Measurements from ENCODE around the gene LNX2.

Gene LNX2

GRCh38 chr13:27620377-27621115 lies at the start of gene LNX2:
LNX2 (minus strand) TSS chr13:27620529; CDS start chr13:27581703, 38,826 bp downstream.
- DNase-seq (ENCODE audit: low read depth), result peak; percentile 98

DNA sequence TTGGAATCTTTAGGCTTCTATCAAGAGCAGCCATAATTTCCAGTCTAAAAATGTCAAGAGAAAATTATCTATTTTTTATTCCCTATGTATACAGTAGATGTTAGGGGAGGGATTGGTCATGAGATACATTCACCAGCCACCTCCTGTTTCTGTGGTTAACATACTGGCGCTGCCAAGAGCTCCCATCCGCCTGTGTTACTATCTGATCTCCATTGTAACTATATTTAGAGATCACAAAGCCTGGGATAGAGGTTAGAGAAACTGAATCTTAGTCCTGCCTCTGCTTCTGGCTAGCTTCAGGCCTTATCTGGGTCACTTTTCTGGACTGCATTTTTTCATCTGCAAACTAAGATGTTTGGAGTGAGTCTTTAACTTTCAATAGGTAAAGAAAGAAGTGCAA lies 47.6 kb upstream of the LNX2 start:
- no peak for DNase-seq (ENCODE audit: low read depth)

- DNase-seq (ENCODE audit: low read depth), result no peak
Measured at GRCh38 chr13:27666951-27667350, 46.6 kb upstream of the LNX2 start.

DNA sequence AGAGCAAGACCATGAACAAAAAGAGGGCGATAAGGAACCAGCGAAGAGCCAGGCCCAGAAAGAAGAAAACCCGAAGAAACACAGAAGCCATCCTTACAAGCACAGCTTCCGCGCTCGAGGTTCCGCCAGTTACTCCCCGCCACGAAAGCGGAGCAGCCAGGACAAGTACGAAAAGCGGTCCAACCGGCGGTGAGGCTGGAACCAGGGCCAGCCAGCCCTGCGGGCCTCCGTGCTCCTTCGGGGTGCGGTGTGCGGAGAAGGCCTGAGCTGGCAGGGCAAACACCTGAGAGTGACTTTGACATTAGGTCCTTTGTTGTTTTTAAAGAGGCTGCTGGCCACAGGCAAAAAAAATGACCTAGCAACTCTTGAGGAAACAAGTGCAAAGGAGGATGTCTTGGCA lies 45.4 kb upstream of the LNX2 start:
- no peak for DNase-seq (ENCODE audit: low read depth)

GRCh38 chr13:27665333-27665732 lies 45.0 kb upstream of the LNX2 start:
- no peak for DNase-seq (ENCODE audit: low read depth)

- no peak for DNase-seq (ENCODE audit: low read depth)
Measured at GRCh38 chr13:27663947-27664346, 43.6 kb upstream of the LNX2 start.

DNA sequence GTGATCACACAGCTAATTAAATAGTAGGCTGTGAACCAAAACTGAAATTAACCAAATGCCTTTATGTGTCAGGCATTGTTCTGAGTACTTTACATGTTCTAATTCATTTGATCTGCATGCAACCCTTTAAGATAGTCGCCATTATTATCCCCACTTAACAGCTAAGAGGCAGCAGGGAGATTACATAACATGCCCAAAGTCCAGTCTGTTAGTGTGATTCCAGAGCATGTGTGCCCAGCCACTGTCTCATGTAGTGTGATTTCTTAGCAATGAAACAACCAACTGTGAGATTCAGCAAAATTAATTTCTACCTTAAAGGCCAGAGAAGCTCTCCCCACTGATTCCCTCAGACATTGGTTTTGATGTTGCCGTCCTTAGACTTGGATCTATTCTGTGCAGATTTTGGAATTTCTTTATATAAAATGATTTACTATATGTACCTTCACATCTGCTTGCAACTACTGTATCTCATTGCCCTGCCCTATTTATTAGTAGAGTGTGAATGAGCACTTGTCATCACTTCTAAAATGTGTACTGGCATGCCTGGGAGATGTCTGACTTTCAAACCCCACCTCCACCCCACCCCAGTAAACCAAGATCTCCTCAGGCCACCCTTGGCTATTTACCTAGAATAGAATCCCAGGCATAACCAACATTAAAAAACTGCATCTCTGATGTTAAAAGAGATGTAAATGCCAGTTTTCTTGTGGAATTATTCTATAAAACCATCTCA lies 42.6 kb upstream of the LNX2 start:
- DNase-seq (ENCODE audit: low read depth), result no peak

DNA sequence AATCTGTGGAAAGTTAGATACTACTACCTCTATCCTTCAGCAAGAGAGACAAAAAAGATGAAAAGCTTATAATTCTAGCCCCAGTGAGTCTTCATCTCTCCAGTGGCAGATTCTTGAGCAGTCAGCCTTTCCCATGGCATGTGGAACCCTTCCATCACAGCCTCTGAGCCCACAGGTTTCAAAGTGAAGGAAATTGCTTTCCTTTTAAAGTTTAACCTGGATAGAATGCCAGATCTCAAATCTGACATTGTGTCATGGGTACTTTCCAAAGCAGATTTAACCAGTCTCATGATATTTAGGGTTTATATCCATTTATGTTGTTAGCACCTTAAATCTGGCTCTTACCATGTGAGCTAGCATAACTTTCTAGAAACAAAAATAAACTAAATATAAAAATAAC lies 40.7 kb upstream of the LNX2 start:
- DNase-seq (ENCODE audit: low read depth), result no peak

DNA sequence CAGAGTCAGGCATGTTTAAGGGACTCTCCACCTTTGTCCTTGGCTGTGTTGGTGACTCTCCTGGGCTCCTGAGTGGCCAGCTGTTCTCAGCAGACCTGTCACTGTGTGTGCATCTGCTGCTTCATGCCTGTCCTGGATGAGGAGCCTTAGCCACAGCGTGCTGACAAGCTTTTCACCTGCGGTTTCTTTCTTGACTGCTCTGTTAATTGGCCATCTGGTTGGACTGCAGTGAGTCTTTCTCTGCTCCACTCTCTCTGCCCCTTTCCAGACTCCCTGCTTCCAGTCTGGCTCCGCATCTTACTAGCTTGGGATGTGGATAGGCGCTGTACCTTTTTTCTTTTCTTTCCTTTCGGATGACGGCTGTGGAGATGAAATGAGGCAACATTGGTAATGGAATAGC lies 40.2 kb upstream of the LNX2 start:
- DNase-seq (ENCODE audit: low read depth), result no peak

GRCh38 chr13:27659145-27659865 lies 39.0 kb upstream of the LNX2 start:
- peak; percentile 38 for DNase-seq (ENCODE audit: low read depth)

GRCh38 chr13:27658546-27658945 lies 38.2 kb upstream of the LNX2 start:
- DNase-seq (ENCODE audit: low read depth), result peak; percentile 71

DNA sequence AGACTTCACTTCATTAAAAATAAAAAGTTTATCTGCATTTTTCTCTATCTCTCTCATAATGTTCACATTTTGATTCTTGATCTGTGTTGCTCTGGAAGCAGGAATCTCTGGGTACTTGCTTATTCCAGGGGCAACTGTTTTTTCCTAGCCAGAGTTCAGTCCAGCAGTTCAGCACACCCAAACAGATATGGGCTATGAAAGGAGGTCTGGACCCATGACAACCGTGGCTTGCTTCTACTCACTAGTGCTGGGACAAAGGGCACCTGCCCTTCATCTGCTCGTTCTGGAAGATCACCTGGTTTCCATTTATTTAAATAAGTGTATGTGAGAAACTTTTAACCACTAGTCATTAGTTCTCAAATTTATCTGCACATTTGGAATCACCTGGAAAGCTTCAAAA lies 37.4 kb upstream of the LNX2 start:
- no peak for DNase-seq (ENCODE audit: low read depth)

GRCh38 chr13:27654816-27655215 lies 34.5 kb upstream of the LNX2 start:
- no peak for DNase-seq (ENCODE audit: low read depth)

DNA sequence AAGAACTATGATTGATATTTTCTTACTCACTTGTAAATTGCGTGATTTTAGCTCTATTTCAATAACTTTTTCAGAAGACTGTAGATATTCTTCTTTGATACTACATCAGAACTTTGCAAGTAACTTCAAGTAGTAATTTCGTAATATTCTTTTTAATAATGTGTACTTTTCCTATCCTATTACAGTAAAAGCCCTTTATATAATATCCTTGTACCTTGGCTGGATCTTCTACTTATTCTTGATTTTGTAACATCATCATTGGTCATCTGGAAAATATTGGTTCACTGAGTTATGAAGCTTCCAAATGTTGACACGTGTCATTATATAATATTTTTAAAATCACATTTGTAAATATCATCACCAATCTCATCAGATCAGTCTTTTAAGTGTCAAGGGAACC lies 33.7 kb upstream of the LNX2 start:
- no peak for DNase-seq (ENCODE audit: low read depth)

DNA sequence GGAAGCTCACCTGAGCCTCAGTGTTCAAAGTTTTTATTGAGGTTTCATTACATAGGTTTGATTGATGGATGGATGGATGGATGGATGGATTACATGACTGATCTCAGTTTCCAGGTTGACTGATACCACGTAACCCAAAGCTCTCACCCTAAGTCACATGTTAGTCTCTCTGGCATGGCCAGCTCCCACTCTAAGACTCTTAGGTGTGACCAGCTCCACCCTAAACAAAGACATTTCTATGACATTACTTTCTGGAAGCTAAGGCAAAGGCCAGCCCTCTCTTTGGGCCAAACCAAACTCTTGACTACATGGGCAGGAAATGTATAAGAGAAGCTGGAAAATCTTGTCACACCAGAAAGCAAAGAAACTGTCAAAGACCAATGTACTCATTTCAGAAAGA lies 30.0 kb upstream of the LNX2 start:
- no peak for DNase-seq (ENCODE audit: low read depth)

DNA sequence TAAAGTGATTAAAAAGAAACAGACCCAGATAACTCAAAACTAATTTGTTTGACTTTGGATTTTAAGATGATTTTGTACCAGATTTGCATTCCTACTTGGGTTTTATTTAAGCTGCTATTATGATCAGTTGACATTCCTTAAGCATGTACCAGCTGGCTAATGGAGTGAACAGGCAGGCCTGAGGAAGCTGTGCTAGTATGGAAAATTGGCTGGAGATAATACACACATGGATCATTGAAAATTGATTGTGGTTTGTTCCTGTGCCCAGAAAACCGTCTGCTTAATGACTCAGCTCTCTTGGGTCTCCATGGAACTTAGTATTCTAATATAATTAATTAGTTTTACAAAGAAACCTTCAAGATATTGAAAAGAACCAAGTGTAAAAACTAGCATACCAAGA lies 24.0 kb upstream of the LNX2 start:
- peak; percentile 82 for DNase-seq (ENCODE audit: low read depth)

GRCh38 chr13:27643334-27644132 lies 23.2 kb upstream of the LNX2 start:
- DNase-seq (ENCODE audit: low read depth), result no peak

DNA sequence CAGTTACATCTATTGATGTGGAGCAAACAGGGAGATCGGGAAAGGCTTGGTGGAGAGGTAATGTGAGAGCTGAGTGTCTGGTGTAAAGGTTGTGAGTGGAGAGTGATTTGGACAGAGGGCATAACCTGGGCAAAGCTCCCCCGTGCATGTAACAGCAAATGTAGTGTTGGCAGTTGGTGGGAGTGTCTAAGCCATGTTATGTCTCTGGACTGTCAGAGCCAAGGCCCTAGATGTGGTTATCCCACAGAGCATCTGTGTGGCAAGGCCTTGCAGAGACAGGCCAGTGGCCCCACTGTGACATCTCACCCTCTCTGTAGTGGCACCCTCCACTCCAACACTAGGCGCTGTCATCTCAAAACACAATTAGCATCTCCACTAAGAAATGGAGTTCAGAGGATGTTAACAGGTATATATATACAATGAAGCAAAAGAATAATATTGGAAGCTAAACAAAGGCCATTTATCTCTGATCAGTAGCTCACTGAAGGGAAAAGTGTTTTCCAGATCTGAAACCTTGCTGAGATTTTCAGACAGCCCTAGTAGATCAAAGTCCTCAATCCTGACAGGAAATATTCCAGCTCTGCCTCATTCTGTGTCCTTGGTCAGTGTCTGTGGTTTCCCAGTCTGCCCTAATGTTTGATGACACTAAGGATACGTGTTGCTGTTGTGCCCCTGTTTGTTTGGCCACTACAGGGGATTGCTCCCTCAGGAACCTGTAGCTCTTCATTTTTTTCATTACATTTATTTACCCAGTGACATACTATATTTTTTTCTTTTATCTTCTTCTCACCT lies 21.6 kb upstream of the LNX2 start:
- no peak for DNase-seq (ENCODE audit: low read depth)

GRCh38 chr13:27639186-27639585 lies 18.9 kb upstream of the LNX2 start:
- DNase-seq (ENCODE audit: low read depth), result no peak

DNA sequence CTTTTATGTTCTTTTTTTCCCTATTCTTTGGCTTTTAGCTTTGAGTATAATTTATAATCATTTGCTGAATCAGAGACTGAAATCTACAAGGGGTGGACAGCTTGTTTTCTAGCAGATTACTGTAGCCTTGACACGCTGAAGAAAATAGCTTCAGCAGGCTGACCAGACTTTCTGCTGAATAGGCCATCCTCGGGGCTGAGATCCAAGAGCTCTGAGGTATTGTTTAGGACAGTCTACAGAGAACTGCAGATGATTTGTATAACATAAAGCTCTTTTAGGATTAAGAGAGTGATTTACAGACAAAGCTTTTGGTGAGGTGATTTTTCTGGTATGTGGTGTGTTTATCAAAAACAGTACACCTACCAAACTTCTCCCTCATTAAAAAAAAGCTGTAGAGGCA lies 18.2 kb upstream of the LNX2 start:
- peak; percentile 71 for DNase-seq (ENCODE audit: low read depth)

DNA sequence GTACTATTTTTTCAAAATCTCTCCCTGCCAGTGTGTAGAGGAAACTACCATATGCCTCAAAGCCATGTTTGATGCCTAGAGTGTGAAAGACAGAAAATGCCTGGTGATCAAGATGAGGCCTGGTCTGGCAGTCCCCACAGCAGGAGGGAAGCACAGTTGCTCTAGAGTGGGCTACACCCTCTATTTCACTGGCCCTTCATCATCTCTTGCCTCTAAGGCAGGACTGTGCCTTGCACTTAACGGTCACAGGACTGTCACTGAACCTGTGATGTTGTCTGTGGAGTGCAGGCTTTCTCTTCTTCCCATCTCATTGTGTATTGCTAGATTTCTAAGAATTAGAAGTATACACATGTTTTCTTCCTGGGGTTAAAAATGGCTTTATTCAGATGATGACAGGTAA lies 17.7 kb upstream of the LNX2 start:
- no peak for DNase-seq (ENCODE audit: low read depth)

DNA sequence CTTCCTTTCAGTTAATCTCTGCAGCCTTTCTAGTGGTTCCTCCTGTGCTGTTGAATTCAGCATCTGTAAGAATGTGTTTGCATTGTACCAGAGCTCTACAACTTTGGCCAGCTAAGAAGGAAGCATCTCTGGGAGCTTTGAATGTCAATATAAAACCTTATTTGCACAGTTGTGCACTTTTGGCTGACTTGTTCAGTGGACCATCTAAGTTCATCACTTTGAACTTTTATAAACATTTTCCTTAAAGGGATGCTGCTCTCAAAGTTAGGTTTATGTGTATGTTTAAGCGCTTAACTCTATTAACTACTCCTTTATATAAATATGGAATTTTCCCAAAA lies 16.9 kb upstream of the LNX2 start:
- DNase-seq (ENCODE audit: low read depth), result no peak

Measured in iris pigment epithelial cell (primary cell).